Thoracic aorta (tissue), 2 donors: ENCODE measurements around the gene HELZ. TPM values are rescaled to one million over a fixed set of nuclear protein-coding genes. Genes with fewer than 3 reads are reported as not detected.
"Not testable (repeated sequence)": the region's sequence is repeated elsewhere in the genome, so short reads cannot be mapped to it uniquely, and the experiment has no call there.

ENCODE experiments used
- ATAC-seq: fragments of 150-250 bp; one replicate; pipeline ENCODE4 v1.8.0; 2017; ENCODE audit warnings: low read depth; ENCODE audit not compliant: insufficient number of reproducible peaks, low FRiP score
- DNase-seq: peaks from one replicate; pipeline ENCODE4 v3.0.0-alpha.2; 2020; ENCODE audit warnings: low spot score
- H3K27ac ChIP-seq, 2 donors: fragments of 200-600 bp; sonication (generic); 1 replicate in 1 of 2; 2 replicates in 1 of 2; pipeline ENCODE4 v1.5.1; 2016; ENCODE audit warnings: mild to moderate bottlenecking in 2 of 2, moderate library complexity in 2 of 2
- H3K27me3 ChIP-seq: fragments of 200-600 bp; sonication (generic); replicated peaks from 2 replicates; pipeline ENCODE4 v1.6.0; 2016; ENCODE audit warnings: mild to moderate bottlenecking; ENCODE audit not compliant: insufficient read depth
- H3K36me3 ChIP-seq: fragments of 200-600 bp; sonication (generic); one replicate; pipeline ENCODE4 v1.5.1; 2016
- H3K4me1 ChIP-seq, 2 donors: fragments of 200-600 bp; sonication (generic); 1 replicate in 1 of 2; 2 replicates in 1 of 2; pipeline versions ENCODE4 v1.5.1 to v1.6.0; 2016; ENCODE audit warnings: low read depth in 2 of 2, mild to moderate bottlenecking in 1 of 2; ENCODE audit not compliant: control insufficient read depth in 1 of 2
- H3K4me3 ChIP-seq: fragments of 200-600 bp; sonication (generic); 2 replicates; pipeline ENCODE4 v1.5.1; 2016; ENCODE audit warnings: mild to moderate bottlenecking
- H3K9me3 ChIP-seq: fragments of 200-600 bp; sonication (generic); 2 replicates; pipeline ENCODE4 v1.5.1; 2016
- total RNA-seq, 2 donors: library from RNA; depleted of rRNA; stranded (reverse); fragments of >200 nt; gene quantifications; one replicate each; pipeline versions ENCODE4 v1.1.0 to v1.2.3, GENCODE V29; 2016
- TF ChIP-seq, protein P1 (sequence below): fragments of 200-600 bp; sonication (generic); IDR thresholded peaks from one replicate; pipeline ENCODE4 v1.5.1; 2019; ENCODE audit warnings: antibody characterized with exemption

HELZ gene
- total RNA-seq, 2 donors from 2014 or later, result 47.8 to 58.4 TPM

DNA sequence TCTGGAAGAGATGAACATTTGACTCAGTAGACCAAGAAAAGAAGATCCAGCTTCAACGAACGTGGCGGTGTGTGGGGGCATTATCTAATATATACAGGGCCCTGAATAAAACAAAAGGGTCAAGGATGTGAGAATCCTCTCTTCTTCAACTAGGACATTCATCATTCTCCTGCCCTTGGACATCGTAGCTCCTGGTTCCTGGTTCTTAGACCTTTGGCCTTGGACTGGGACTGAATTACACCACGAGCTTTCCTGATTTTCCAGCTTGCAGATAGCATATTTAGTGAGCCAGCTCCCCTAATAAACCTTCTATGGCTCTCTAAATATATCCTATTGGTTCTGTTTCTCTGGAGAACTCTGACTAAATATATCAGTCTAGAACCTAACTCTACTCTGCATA lies 29.5 kb upstream of the HELZ start:
- ATAC-seq (no peak), DNase-seq (no peak)
- TF ChIP-seq, protein P1, sequence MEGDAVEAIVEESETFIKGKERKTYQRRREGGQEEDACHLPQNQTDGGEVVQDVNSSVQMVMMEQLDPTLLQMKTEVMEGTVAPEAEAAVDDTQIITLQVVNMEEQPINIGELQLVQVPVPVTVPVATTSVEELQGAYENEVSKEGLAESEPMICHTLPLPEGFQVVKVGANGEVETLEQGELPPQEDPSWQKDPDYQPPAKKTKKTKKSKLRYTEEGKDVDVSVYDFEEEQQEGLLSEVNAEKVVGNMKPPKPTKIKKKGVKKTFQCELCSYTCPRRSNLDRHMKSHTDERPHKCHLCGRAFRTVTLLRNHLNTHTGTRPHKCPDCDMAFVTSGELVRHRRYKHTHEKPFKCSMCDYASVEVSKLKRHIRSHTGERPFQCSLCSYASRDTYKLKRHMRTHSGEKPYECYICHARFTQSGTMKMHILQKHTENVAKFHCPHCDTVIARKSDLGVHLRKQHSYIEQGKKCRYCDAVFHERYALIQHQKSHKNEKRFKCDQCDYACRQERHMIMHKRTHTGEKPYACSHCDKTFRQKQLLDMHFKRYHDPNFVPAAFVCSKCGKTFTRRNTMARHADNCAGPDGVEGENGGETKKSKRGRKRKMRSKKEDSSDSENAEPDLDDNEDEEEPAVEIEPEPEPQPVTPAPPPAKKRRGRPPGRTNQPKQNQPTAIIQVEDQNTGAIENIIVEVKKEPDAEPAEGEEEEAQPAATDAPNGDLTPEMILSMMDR, result no peak
- H3K27ac ChIP-seq, result no peak overlapping the region
- H3K36me3 ChIP-seq, result no peaks in the 10 kb centered on the region
- no peak overlapping the region for H3K4me3 ChIP-seq
- no peaks in the 10 kb centered on the region for H3K9me3 ChIP-seq
- no peaks in the 10 kb centered on the region for H3K4me1 ChIP-seq
- H3K27me3 ChIP-seq, result no peaks in the 10 kb centered on the region

DNA sequence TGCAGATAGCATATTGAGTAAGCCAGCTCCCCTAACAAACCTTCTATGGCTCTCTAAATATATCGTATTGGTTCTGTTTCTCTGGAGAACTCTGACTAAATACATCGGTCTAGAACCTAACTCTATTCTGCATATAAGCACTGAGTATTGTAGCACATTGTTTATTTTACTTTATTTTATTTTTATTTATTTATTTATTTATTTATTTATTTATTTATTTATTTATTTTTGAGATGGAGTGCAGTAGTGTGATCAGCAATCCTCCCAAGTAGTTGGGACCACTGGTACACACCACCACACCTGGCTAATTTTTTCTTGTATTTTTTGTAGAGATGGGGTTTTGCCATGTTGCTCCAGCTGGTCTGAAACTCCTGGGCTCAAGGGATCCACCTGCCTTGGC lies 28.9 kb upstream of the HELZ start:
- H3K4me1 ChIP-seq, result no peaks in the 10 kb centered on the region
- no peak overlapping the region for H3K27ac ChIP-seq
- no peak overlapping the region for H3K4me3 ChIP-seq
- no peaks in the 10 kb centered on the region for H3K36me3 ChIP-seq
- DNase-seq, result no peak
- TF ChIP-seq, protein P1, result no peak
- H3K9me3 ChIP-seq, result no peaks in the 10 kb centered on the region
- H3K27me3 ChIP-seq, result no peaks in the 10 kb centered on the region
- no peak for ATAC-seq

DNA sequence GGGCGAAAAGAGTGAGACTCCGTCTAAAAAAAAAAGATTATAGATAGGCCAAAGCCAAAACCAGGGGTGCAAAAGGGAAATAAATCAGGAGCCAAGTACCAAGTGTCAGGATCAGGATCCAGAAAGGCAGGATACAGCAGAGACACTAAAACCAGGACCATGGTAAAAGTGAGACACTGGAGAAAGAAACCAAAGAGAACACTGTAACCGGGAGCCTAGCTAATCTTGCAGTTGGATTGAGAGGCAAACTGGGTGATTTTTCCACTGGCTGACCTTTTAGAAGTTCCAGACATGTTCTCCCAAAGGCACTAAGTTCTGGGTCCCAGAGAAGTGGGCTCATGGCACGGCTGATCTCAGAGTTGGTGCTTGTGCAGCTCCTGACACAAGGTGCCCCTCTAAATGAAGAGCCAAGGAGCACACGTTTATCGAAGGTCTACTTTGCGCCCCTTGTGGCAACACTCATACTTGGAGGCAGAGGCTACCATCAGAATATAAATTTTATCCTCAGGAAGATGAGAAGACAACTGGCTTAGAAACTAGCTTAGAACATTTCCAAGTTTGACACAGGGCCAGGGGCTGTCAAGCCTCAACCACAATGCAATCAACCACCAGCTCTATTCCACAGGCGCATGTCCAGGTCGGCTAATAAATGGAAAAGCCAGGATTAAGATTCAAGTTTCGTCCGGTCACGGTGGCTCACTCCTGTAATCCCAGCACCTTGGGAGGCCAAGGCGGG lies 27.5 kb upstream of the HELZ start:
- H3K4me3 ChIP-seq, result no peak overlapping the region
- no peaks in the 10 kb centered on the region for H3K4me1 ChIP-seq
- no peaks in the 10 kb centered on the region for H3K9me3 ChIP-seq
- ATAC-seq (no peak), DNase-seq (no peak)
- H3K27ac ChIP-seq, result no peak overlapping the region
- no peaks in the 10 kb centered on the region for H3K27me3 ChIP-seq
- H3K36me3 ChIP-seq, result no peaks in the 10 kb centered on the region
- TF ChIP-seq, protein P1, result no peak

DNA sequence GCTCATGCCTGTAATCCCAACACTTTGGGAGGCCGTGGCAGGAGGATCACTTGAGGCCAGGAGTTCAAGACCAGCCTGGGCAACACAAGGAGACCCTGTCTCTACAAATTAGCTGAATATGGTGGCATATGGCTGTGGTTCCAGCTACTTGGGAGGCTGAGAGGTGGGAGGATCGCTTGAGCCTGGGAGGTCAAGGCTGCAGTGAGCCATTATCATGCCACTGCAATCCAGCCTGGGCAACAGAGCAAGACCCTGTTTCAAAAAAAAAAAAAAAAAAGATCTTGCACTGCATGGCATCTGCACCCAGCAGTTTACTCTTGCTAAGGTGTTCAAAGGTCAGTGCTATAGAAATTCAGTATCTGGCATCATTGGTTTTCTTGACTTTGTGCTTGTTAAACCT lies 26.2 kb upstream of the HELZ start:
- H3K4me3 ChIP-seq, DNase-seq, H3K27ac ChIP-seq, H3K9me3 ChIP-seq, H3K27me3 ChIP-seq, H3K4me1 ChIP-seq, H3K36me3 ChIP-seq, ATAC-seq: not testable (repeated sequence)

DNA sequence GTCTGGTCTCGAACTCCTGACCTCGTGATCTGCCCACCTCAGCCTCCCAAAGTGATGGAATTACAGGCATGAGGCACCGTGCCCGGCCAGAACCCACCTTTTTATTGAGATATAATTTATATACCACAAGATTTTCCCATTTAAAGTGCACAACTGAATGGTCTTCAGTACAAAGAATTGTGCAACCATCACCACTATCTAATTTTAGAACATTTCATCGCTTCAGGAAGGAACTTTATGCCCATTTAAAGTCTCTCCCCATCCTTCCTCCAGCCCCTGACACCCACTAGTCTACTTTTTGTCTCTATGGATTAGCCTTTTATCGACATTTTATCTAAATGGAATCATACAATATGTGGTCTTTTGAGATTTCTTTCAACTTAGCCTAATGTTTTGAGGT lies 25.4 kb upstream of the HELZ start:
- H3K4me1 ChIP-seq, result no peaks in the 10 kb centered on the region
- no peak overlapping the region for H3K27ac ChIP-seq
- no peaks in the 10 kb centered on the region for H3K36me3 ChIP-seq
- ATAC-seq (no peak), DNase-seq (no peak)
- H3K27me3 ChIP-seq, result no peaks in the 10 kb centered on the region
- H3K4me3 ChIP-seq, result no peak overlapping the region
- TF ChIP-seq, protein P1, result no peak
- H3K9me3 ChIP-seq, result no peaks in the 10 kb centered on the region

DNA sequence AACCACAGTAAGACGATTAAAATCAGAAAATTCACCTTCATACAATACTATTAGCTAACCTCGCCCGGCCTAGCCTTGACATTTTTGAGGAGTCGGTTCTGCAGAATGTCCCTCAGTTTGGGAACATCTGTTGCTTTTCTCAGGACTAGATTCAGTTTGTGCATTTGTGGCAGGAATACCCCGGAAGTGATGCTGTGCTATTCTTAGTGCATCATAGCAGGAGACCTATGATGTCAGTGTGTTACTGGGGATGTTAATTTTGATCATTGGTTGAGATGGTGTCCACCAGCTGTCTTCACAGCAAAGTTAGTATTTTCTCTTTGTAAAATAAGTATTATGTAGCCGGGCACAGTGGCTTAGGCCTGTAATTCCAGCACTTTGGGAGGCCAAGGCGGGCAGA lies 21.5 kb upstream of the HELZ start:
- DNase-seq, result no peak
- H3K9me3 ChIP-seq, result no peaks in the 10 kb centered on the region
- no peaks in the 10 kb centered on the region for H3K4me1 ChIP-seq
- H3K36me3 ChIP-seq, result no peaks in the 10 kb centered on the region
- no peak for ATAC-seq
- no peak overlapping the region for H3K4me3 ChIP-seq
- TF ChIP-seq, protein P1, result no peak
- H3K27me3 ChIP-seq, result no peaks in the 10 kb centered on the region
- no peak overlapping the region for H3K27ac ChIP-seq
